HCT116 (cell line): Measurements from ENCODE around the gene FBXL13.

Experiments used
- CTCF ChIP-seq, 3 experiments: fragments of 200-600 bp in 1 of 3; sonication (generic) in 1 of 3; IDR thresholded peaks in 2 of 3; conservative IDR thresholded peaks in 1 of 3; 2 replicates each; pipeline ENCODE4 v1.5.1; 2012 to 2017; ENCODE audit warnings: low read depth in 2 of 3, low read length in 2 of 3, antibody characterized with exemption in 1 of 3, borderline replicate concordance in 1 of 3, control low read depth in 1 of 3, mild to moderate bottlenecking in 1 of 3, mixed read lengths in 1 of 3, mixed run types in 1 of 3, moderate library complexity in 1 of 3; ENCODE audit not compliant: insufficient read depth in 1 of 3
- POLR2A ChIP-seq: IDR thresholded peaks from 2 replicates; pipeline ENCODE4 v1.7.0; 2011; ENCODE audit warnings: borderline replicate concordance; ENCODE audit not compliant: insufficient read depth, insufficient read length; ENCODE audit errors: extremely low read depth

GRCh38 chr7:102874966-102875365, 199.6 kb downstream of the FBXL13 start:
- TF ChIP-seq CTCF (IDR thresholded peaks at IDR 0.05 in 2 of 3, conservative IDR thresholded peaks at IDR 0.05 in 1 of 3; ENCODE audit: borderline replicate concordance in 1 of 3, insufficient read depth in 1 of 3, low read depth in 2 of 3, low read length in 2 of 3): no peak
- TF ChIP-seq POLR2A: no peak
